Colon (tissue), 2 donors: ENCODE results near the gene MMP24OS.

ENCODE experiments used
- FAIRE-seq: peaks from 2 replicates; lab custom pipeline; 2012; peaks lifted over from hg19 to GRCh38; lab: Jason Lieb, UNC
- donor health status: control.
- donor health status: control.

Gene MMP24OS

DNA sequence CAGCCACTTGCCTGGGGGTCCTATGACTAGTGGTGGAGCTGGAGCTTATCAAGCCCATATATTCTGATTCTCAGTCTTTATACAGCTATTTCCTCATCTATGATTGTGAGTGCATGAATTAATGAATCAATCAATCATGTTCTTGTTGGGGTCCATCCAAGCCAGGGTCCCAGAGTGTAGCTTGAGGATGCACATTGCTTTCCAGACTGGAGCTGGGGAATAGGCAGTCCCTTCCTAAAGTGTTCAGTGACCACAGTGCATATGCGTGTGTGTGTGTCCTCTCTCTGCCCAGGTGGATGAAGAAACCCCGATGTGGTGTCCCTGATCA is 26.3 kb downstream of the MMP24OS start:
- FAIRE-seq = no peak

DNA sequence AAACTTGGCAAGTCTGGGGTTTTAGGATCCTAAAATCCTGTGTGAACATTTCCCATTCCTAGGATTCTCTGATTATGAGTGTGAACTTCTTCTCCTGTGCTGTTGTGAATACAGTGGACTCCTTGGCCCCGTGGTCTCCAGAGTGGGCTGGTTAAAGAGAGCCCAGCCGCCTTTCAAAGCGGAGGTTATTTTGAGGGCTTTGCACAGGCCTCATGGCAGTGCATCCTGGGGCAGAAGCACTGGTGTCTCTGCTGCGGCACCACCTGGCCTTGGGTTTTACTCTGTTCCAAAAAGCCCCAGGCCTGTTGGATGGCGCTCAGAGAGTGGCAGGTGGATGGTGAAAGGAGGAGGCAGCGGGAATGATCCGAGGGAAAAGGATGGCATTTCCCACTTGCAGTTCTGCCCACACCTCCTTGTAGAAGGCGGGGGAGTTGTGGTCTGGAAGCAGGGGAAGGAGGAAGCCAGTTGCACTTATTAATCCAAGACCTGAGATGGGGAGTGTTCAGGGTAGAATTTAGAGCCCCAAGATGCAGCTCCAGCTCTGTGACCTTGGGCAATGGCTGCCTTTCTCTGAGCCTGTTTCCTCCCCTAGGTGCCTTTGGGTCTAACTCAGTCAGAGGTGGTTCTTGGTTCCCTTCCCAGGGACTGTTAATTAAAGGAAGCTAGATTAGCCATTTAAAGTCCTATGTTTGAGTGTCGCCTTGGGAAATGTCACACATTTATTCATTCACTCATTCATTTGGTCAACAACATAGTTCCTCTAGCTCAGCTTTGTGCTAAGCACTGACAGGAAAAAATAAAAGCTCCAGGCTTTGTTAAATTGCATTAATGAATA is 29.1 kb downstream of the MMP24OS start:
- FAIRE-seq = no peak

DNA sequence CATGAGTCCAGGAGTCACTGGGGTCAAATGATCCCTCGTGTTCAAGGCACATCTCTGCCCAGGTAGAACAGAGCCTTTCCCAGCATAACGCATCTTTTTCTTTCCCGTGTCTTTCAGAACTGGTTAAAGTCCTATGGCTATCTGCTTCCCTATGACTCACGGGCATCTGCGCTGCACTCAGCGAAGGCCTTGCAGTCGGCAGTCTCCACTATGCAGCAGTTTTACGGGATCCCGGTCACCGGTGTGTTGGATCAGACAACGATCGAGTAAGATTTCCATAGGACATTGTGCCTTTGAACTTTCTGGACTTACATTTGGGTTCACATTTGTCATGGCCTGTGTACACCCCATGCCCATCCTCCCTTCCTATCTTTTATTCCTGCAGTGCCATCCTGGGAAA is 31.2 kb downstream of the MMP24OS start:
- no peak for FAIRE-seq

DNA sequence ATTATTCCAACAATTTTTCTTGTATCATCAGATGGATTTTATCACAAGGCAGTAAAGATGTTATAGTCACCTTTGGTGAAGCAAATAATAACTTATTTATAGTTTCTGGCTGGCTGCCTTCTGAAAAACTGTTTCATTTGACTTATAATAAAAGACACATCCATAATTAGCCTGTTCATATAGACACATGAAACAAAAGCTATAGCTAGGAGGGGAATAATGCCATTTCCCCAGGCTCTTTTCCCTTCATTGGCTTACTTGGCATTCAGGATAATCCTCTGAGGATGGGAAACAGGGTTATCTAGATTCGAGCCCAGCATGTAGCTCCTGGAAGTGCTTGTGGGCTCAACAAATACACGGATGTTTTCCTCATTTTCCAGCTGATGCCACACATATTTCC is 33.9 kb downstream of the MMP24OS start:
- no peak for FAIRE-seq

DNA sequence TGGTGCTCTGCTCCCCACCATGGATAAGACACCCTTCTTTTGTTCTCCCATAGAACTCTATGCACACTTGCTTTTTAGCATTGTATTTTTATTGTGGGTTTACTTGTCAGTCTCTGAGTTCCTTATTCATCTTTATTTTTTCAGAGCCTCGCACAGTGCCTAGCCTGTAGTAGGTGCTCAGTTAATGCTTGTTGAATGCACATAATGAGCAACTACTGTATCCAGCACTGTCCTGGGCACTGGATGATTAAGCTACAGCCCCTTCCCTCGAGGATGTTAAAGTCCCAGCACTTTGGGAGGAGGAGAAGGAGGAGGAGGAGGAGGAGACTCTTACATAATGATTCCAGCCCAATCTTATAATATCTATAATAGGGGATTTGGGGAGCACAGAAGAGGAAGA is 34.6 kb downstream of the MMP24OS start:
- FAIRE-seq = no peak

DNA sequence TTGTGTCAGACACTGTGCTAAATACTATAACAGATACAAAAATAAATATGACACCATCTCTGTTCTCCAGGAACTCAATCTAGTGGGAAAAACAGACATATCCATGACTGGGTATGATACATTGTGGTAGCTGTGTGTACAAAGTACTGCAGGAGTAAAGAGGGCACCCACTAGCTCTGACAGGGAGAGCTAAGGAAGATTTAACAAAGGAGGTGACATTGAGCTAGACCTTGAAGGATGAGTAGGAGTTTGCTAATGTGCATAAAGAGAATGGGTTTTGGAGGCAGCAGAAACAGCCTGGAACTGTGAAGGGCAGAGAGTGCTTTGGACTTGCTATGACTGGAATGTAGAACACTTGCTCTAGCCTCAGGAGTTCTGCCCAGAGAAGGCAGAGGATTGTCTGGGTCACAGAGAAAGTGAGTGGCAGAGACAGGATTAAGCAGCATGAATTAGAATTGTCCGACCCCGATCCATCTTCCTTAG is 37.1 kb downstream of the MMP24OS start:
- FAIRE-seq = no peak

DNA sequence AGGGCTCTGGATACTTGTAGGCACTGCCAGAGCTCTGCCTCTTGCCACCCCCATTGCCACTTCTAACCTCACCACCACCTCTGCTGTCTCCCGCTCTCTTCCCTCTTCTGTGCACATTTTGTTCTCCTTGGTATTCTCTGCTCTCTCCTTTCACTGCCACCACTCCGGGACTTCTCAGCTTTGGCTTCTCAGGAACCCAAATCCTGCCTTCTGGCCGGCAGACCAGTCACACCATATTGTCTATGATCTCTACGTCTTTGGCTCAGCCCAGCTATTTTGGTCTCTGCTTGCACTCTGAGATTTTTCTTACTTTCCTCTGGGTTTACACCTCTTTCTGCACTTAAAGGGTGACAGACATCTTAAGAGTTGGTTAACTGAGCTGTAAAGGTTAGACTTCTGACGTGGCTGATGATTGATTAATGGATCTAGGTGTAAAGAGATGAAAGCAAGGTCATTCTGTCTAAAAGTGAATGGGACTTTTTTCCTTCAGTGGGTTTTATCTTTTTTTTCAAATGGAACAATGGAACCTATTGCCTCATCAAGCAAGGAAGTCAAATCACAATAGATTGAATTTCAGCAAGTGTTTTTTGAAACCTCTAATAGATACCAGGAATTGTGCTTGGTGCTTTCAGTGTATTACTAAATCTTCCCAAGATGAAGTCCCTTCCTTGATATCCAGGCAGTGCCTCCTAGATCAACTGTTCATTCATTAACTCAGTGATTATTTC is 37.7 kb downstream of the MMP24OS start:
- FAIRE-seq = no peak

DNA sequence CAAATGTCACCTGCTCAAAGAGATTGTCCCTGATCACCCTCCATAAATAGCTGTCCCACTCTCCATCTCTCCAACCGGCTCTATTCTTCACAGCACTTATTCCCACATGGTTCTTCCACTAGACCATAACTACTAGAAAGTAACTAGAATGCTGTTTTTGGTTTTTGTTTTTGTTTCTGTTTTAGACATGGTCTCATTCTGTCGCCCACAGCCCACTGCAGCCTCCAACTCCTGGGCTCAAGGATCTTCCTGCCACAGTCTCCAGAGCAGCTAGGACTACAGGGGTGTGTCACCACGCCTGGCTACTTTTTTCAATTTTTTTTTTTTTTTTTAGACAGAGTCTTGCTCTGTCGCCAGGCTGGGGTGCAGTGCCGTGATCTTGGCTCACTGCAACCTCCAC is 39.2 kb downstream of the MMP24OS start:
- no peak for FAIRE-seq

DNA sequence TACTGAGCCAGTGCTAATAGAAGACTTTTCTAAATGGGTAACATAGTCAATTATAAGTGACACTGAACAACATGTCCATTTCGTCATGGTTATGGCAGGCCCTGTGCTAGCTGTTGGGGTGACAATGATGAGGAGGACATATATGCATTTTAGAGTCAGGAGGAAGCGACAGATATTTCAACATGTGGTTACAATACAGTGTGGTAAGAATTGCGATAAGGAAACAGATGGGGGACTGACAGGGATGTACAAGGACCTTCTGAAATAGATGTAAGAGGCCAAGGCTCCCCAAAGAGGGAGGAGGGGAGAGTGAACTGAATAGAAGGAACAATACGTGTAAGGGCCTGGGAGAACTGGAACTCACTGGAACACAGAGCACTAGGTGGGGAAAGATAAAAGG is 39.8 kb downstream of the MMP24OS start:
- FAIRE-seq = no peak

DNA sequence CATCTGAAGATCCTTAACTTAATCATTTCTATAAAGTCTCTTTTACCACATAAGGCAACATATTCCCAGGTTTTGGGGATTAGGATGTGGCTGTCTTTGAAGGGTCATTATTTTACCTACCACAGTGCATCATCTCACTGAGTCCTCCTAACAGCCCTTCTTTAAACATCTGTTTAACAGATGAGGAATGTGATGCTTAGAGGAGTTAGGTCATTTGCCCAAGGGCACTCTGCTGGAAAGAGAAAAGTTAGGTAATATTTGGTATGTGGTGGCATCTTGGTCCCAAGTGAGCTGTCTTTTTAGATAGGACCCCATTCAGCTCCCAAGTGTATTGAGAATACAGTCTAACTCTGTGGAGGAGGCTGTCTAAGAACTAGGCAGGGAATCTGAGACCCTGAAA is 40.4 kb downstream of the MMP24OS start:
- FAIRE-seq = no peak

DNA sequence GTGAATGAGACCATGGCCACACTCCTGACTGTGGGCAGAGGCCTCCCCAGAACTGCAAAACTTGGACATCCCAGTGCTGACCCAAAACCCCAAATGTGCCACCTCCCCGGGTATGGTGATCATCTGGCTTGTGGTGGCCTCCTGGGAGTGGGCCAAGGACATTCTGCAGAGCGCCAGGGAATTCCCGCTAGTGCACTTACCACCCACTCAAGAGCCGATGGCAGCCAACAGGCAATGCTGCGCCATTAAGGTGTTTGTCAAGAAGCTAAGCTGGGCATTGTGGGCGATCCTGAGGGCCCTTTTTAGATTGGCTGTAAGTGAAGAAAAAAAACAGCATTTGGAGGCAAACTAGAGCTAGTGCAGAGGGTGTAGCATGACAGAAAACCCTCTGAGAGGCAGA is 42.0 kb downstream of the MMP24OS start:
- no peak for FAIRE-seq

DNA sequence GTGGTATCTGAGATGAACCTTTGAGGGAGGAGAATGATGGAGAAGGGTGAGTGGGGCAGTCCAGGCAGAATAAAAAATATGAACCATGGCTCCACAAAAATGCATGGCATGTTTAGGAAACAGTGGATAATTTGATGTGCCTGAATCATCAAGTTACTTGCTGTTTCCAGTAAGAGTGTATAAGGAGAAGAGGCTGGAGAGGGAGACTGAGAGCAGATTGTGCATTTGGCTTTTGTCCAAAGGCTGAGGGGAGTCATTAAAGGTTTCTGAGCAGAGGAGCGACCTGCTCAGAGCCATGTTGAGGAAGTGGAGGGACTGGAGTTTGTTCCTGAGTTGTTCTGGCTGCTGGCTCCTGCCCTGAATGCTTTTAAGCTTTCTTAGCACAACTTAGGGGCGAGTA is 45.3 kb downstream of the MMP24OS start:
- no peak for FAIRE-seq

DNA sequence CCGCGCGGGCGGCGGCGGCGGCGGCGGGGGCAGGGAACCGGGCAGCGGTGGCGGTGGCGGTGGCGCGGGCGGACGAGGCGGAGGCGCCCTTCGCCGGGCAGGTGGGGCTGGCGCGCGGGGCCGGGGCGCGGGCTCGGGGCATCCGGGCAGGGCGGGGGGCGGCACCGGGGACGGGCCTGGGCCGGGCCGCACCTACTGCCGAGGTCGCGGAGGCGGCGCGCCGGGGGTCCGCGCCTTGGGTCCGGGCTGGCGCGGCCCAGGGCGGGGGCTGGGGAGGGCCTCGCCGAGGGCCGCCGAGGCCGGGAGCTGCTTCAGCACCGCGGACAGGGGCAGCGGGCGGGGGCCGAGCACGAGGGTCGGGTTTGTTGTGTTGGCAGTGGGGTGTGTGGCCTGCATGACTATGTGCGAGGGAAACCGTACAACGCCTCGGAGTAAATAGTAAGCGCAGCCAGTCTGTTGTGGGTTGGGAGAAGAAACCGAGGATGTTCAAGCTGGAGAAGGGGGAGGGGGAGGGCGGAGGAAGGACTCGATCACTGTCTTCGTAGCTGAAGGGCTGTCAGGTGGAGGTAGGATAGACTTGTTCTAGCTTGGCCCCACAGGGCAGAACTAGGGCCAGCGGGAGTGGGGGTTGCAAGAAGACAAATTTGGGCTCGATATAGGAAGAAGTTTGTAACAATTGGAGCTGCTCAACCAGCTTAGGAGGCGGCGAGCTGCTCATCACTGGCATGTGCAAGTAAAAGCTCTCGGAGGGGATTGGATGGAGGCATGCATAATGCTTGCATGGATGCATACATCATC is 50.8 kb downstream of the MMP24OS start:
- no peak for FAIRE-seq
